Measurements from ENCODE around the gene KANTR.
A peak's percentile ranks its signal among the peaks of the same experiment; 100 is the strongest.

Gene KANTR

GRCh38 chrX:53081925-53082772 is 11.8 kb upstream of the KANTR start, which contains the start of gene TSPYL2:
Gene TSPYL2 (plus strand): TSS chrX:53082367. CDS start chrX:53082499, 132 bp downstream.
- DNase-seq (ENCODE audit: low spot score) = peak; percentile 98

GRCh38 chrX:53082773-53083616 is 10.9 kb upstream of the KANTR start:
- no peak for DNase-seq (ENCODE audit: low spot score)

- no peak for DNase-seq (ENCODE audit: low spot score)
Observed at GRCh38 chrX:53084043-53084570, 9.8 kb upstream of the KANTR start.

GRCh38 chrX:53084863-53085262 is 9.1 kb upstream of the KANTR start:
- no peak for DNase-seq (ENCODE audit: low spot score)

- DNase-seq (ENCODE audit: low spot score) = no peak
Observed at GRCh38 chrX:53085661-53086229, 8.2 kb upstream of the KANTR start.

- peak; percentile 63 for DNase-seq (ENCODE audit: low spot score)
Observed at GRCh38 chrX:53086464-53086863, 7.5 kb upstream of the KANTR start.

GRCh38 chrX:53087388-53087831 is 6.5 kb upstream of the KANTR start:
- peak; percentile 16 for DNase-seq (ENCODE audit: low spot score)

- peak; percentile 89 for DNase-seq (ENCODE audit: low spot score)
Observed at GRCh38 chrX:53088136-53088974, 5.6 kb upstream of the KANTR start.

GRCh38 chrX:53089224-53089842 is 4.6 kb upstream of the KANTR start:
- DNase-seq (ENCODE audit: low spot score) = peak; percentile 83

GRCh38 chrX:53089925-53090324 is 4.0 kb upstream of the KANTR start:
- no peak for DNase-seq (ENCODE audit: low spot score)

GRCh38 chrX:53091354-53091753 is 2.6 kb upstream of the KANTR start:
- DNase-seq (ENCODE audit: low spot score) = no peak

GRCh38 chrX:53093177-53093655 is 726 bp upstream of the KANTR start:
- peak; percentile 81 for DNase-seq (ENCODE audit: low spot score)

GRCh38 chrX:53094582-53094905 is 602 bp downstream of the KANTR start:
- peak; percentile 1 for DNase-seq (ENCODE audit: low spot score)

GRCh38 chrX:53095796-53096195 is 1.9 kb downstream of the KANTR start:
- DNase-seq (ENCODE audit: low spot score) = no peak

GRCh38 chrX:53114864-53115549 is 21.1 kb downstream of the KANTR start:
- DNase-seq (ENCODE audit: low spot score) = no peak

- no peak for DNase-seq (ENCODE audit: low spot score)
Observed at GRCh38 chrX:53115550-53115874, 21.6 kb downstream of the KANTR start.

- DNase-seq (ENCODE audit: low spot score) = peak; percentile 5
Observed at GRCh38 chrX:53116101-53116500, 22.2 kb downstream of the KANTR start.

GRCh38 chrX:53122013-53122412 is 28.1 kb downstream of the KANTR start:
- peak; percentile 59 for DNase-seq (ENCODE audit: low spot score)

- no peak for DNase-seq (ENCODE audit: low spot score)
Observed at GRCh38 chrX:53125506-53125905, 31.6 kb downstream of the KANTR start.

GRCh38 chrX:53126377-53126776 is 32.4 kb downstream of the KANTR start:
- DNase-seq (ENCODE audit: low spot score) = no peak
